GM18502 (cell line): ENCODE data around the gene AQP12B.
"Not testable (repeated sequence)": the region's sequence is repeated elsewhere in the genome, so short reads cannot be mapped to it uniquely, and the experiment has no call there.

Experiments
- ATAC-seq: cut with Tn5 transposase; IDR thresholded peaks from one replicate; pipeline ENCODE4 v1.9.1; 2021; ENCODE audit warnings: mild to moderate bottlenecking; ENCODE audit not compliant: unreplicated experiment, poor library complexity

AQP12B gene

GRCh38 chr2:240682431-240683224 is at the start of gene AQP12B:
Gene AQP12B (minus strand): TSS chr2:240682885. CDS start chr2:240682837, 48 bp downstream.
- ATAC-seq, result not testable (repeated sequence)

GRCh38 chr2:240732184-240732583 is 49.5 kb upstream of the AQP12B start:
- ATAC-seq, result no peak

DNA sequence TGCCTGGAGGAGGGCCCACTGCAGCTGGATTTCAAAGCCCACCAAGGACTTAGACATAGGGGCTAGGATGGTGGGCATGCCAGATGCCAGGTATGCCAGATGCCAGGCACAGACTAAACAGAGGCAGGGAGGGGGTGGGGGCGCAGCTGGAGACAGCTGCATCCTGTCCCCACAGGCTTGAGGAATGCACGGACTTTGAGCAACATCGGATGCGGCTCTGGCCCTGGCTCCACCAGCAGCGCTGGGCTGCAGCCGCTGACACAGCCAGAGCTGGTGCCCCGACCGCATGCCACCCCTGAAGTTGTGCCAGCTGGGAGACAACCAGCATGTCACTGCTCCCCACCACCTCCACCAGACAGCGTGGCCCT is 48.5 kb upstream of the AQP12B start:
- ATAC-seq, result no peak

DNA sequence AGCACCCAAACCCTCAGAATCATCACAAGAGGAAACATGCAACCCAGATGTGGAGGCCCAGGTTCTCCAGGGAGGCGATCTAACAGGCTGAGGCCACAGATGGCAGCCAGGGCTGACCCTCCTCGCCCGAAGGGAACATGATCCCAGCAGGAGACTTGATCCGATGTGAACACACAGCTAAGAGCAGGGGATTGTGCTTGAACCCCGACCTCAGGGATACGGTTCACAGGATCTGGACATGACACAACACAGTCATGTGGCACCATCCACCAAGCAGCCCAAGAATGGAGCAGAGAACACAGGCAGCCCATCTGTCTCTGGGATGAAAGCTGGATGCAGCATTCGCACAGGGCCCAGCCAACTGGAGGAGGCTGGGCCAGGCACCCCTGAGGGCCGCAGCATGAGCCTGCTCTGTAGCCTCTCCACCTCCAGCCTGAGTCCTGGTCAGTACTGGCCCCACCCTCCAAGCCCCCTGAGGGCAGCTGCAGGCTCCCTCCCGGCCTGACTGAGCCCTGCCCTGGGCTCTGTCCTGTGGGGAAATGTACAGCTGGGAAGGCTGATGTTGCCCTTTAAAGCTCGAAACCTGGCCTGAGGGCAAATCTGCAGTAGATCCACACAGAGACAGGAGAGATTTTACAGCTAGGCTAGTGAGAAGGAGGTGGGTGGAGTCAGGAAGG is 48.0 kb upstream of the AQP12B start:
- no peak for ATAC-seq

GRCh38 chr2:240728827-240729226 is 46.1 kb upstream of the AQP12B start:
- ATAC-seq, result no peak

- no peak for ATAC-seq
Observed at GRCh38 chr2:240728361-240728760, 45.7 kb upstream of the AQP12B start.

- no peak for ATAC-seq
Observed at GRCh38 chr2:240727913-240728312, 45.2 kb upstream of the AQP12B start.

DNA sequence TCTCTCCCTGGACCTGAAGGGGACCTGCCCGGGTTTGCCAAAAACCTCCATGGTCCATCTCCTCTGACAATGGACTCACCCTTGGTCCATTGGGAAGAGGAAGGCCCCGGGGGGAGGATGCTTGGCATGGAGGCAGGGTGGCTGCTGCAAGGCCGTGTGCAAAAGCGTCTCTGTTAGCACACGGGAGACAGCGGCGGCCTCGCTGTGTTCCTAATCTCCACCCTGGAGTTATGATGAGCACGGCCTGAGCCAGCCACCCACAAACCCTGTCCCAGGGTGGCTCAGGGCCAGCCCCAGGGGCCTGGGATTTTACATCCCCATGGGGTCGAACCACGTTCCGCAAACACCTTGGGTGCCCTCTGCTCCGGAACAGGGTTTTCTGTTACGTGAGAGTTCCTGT is 44.8 kb upstream of the AQP12B start:
- no peak for ATAC-seq

- no peak for ATAC-seq
Observed at GRCh38 chr2:240726876-240727275, 44.2 kb upstream of the AQP12B start.

- ATAC-seq, result no peak
Observed at GRCh38 chr2:240725671-240726070, 43.0 kb upstream of the AQP12B start.

DNA sequence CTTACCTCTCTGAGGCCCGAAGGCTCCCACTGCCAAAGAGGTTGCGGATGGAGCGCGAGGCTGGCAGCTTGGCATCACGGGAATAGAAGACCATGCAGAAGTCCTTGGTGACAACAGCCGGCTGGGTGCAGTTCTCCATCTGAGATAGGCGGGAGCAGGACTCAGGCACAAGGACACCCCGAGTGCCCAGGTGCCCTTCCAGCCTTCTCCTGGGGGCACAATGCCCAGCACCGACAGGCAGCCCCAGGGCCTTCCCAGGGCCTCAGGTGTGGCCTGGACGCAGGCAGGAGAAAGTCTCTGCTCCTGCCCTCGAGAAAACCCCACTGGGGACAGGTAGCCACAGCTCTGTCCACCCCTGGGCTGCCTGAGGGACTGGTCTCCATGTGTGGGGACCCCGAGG is 42.6 kb upstream of the AQP12B start:
- no peak for ATAC-seq

GRCh38 chr2:240724431-240724830 is 41.7 kb upstream of the AQP12B start:
- no peak for ATAC-seq

DNA sequence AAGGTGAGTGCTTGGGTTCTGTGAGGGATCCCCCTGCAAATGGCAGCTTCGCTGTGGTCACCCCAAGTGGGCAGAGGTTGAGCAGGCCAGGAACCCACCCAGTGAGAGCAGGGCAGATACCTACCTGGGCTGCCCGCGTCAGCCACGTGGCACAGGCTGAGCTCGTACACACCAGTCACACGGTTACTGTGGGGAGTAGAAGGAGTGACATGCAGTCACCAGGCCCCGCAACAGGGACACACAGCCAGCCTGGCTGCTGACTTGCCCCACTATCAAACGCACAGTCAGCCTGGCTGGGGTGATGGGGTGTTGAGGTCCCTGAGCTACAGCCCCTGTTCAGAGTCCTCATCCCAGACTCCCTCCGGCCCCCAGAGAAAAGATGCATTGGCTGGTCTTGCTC is 41.2 kb upstream of the AQP12B start:
- ATAC-seq, result no peak

DNA sequence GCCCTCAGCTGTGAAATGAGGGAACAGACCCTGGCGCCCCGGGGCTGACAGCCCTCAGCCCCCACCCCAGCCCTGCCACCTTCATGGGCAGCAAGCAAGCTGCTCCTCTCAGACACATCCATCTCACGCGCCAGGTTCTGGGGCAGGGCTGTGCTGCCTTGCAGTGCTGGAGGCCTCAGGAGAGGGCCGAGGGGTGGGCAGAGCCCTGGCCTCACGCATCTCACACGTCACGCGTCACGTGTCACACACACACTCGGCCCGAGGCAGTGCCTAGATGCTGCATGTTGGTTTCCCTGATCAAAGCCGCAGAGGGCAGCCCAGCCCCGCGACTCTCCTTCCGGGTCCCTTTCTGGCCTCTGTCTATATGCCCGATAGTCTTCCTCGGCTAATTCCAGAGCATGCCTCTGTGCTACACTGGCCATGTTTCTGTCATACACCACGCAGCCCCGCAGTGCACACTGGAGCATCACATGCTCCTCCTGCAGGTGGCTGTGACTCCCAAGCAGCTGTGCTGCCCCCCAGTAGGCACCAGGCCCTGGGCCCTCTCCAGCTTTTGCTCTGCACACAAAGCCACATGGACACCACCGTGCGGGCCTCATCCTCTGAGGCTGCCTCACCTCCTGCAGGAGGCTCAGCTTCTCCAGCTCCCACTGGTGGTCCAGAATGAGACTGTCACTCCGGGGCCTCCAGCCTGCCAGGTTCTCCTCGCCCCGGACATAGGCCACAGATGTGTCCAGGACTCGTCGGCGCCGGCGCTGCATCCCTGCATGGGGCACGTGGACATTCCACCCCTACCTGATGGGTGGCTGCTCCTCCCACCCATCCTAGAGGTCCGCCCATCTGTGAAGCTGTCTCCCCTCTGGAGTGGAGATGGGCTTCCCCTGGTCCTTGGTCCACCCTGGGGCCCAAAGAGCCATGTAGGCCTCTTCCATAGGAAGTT is 40.4 kb upstream of the AQP12B start:
- ATAC-seq, result no peak

DNA sequence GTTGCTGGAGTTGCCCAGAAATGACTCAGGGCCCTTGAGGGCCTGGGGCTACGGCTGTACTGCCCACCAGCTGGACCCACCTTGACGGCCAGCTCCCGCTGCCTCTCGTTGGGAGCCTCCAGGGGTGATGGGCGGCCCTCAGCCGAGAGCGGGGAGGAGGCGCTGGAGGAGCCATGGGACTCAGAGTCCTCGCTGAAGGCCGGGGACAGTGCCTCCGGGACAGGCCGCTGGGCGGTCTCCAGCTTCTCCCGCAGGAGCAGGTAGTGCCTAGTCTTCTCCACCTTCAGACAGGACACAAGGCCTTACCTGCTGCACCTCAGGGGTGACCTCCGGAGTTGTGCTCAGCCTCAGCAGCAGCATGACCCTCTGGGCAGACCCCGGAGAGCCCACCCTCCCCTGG is 39.7 kb upstream of the AQP12B start:
- ATAC-seq, result no peak

DNA sequence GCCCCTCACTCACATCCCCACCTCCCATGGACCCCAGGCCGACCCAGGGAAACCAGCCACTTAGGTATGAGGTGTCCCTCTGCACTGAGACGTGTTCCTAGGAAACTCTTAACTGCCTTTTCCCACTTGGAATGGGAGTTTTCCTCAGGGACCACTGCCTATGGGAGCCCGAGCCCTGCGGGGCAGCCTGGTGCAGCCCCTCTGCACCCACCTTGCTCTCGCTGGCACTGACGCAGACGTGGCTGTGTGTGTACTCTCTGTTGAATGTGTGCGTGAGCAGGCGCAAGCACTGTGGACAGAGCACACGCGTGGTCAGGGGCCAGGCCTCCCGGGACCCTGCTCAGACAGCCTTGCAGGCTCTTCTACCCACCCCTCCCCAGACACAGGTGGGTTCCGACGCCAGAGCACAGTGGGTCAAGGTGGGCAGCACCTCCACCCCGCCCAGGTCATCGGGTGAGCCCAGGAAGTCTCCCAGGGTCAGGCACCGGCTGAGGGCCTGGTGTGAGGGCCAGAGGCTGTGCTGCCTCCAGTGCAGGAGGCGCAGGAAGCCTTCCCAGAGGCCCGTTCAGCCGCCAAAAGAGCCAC is 39.0 kb upstream of the AQP12B start:
- no peak for ATAC-seq

- ATAC-seq, result no peak
Observed at GRCh38 chr2:240720686-240721595, 38.3 kb upstream of the AQP12B start.

DNA sequence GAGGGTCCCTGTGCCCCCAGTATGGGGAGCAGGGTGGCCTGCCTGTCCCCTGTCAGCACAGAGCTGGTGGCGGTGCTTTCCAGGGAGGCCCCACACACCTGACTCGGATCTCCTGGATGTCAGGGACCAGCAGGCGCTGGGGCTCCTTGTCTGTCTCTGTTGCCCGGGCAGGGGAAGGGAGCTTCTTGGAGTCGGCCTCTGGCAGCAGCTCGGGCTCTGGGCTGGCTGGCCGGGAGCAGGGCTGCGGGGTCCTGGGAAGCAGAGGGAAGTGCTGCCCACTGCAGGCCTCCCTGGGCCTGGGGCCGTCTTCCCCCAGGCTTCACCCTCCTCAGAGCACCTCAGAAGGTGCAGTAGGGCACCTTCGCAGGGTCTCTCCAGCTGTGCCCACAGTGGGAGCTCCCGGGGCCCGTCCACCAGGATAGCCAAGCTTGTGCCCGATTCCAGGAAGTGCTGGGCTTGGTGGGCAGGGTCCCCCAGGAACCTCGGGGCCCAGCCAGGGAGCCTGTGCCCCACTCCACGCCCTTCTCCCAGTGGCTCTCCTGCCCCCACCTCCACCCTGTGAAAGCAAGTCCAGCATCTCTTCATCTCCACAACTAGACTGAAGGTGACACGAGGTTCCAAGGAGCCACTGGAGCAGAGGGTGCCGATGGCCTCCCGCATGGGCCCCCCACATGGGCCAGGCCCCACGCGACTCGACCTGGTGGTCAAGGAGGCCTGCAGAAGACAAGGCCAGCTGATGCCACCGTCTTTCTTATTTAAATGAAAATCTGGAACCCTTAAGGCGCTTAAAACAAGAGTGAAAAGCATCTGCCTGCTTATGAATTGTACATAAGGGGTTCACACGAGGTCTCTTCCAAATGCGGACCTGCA is 37.2 kb upstream of the AQP12B start:
- no peak for ATAC-seq
